Adipose tissue (tissue), 3 donors: Measurements from ENCODE around the gene KLHDC7B. TPM values are rescaled to one million over a fixed set of nuclear protein-coding genes. Genes with fewer than 3 reads are reported as not detected.

ENCODE experiments used
- H3K27ac ChIP-seq: one replicate; pipeline ENCODE4 v1.5.1; 2013; ENCODE audit warnings: low read depth, low read length
- whole genome bisulfite sequencing, 3 donors: extraction: QIAGEN DNeasy Blood & Tissue Kit; methylation state at CpG; one replicate each; pipeline ENCODE4 v1.1.7; 2013; 5-methylcytosine and 5-hydroxymethylcytosine counted together
- polyA plus RNA-seq, 3 donors: library from polyadenylated mRNA; stranded (reverse); fragments of 200-250 nt; gene quantifications; one replicate each; pipeline ENCODE4 v1.2.3, GENCODE V29; 2013
- donor health status: healthy with polysubstance abuse.
- donor health status: Bipolar disorder and iron deficiency.
- donor health status: healthy.

Gene KLHDC7B
- polyA plus RNA-seq, 3 donors, result 0.11 to 0.23 (median 0.21) TPM

DNA sequence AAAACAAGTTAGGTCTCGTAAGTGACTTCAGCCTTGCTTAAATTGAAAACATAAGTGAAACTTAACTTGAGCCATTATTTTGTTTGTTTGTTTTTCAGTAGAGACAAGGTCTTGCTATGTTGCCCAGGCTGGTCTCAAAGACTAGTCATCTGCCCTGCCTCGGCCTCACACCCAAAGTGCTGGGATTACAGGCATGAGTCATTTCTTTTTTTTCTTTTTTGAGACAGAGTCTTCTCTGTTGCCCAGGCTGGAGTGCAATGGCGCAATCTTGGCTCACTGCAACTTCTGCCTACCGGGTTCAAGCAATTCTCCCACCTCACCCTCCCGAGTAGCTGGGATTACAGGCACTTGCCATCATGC, 4.1 kb upstream of the KLHDC7B start:
- peak overlapping the region; percentile 48 for H3K27ac ChIP-seq
- WGBS, 3 donors, result 43 to 92% (median 51%) methylated on average over 5 of the region's 5 CpGs

DNA sequence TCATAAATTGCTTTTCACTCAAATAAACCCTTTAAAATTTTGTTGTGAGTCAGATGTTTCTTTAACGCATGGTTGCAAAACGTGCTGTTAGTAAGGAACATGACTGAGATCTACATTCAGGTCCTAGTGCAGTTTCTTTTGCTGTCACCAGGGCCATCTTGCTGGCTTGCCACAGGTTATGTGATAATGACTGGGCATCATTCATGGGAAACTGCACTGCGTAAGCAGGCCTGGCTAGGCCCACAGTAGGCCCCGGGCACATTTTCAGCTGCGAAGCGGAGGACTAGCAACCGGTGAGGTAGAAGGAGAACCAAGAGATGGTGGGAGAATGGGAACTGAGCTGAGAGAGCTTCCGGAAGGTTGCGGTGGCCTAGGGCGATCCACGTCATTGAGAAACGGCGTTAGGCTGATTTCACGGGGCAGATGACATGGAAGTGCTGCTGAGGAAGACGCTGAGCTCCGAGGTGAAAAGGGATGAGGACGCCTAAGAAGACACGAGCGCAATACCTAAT, 3.2 kb upstream of the KLHDC7B start:
- peak overlapping the region; percentile 17 for H3K27ac ChIP-seq
- WGBS, 3 donors, result 58 to 92% (median 67%) methylated on average over 19 of the region's 19 CpGs

DNA sequence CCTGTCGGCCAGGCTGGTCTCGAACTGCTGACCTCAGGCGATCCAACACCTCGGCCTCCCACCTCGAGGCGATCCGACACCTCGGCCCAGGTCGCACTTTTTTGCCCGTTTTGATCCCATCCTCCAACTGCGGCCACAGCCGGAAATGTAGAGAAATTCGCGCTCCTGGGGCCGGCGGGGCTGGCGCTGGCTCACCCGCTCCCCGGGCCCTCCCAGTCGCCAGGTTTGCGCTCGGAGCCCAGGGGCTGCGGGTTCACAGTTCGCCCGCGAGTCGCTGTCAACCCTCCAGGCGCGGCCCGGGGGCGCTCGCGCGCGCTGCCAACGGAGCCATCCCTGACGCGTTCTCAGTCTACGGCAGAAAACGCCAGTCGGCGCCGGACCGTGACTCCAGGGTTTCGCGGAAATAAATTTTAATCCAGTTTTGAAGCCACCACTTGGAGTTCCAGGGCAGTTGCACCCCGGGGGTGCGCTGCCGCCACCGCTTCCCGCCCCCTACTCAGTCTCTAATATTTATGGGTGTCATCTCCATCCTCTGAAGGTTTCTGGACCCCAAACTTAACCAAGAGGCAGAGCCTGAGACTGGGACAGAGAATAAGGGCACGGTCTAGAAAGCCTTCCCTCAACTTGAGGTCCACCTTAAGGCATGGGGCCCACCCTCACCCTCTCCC, 1.5 kb upstream of the KLHDC7B start:
- 3 to 7% (median 6%) methylated on average over 52 of the region's 52 CpGs for WGBS, 3 donors
- H3K27ac ChIP-seq, result no peak overlapping the region

DNA sequence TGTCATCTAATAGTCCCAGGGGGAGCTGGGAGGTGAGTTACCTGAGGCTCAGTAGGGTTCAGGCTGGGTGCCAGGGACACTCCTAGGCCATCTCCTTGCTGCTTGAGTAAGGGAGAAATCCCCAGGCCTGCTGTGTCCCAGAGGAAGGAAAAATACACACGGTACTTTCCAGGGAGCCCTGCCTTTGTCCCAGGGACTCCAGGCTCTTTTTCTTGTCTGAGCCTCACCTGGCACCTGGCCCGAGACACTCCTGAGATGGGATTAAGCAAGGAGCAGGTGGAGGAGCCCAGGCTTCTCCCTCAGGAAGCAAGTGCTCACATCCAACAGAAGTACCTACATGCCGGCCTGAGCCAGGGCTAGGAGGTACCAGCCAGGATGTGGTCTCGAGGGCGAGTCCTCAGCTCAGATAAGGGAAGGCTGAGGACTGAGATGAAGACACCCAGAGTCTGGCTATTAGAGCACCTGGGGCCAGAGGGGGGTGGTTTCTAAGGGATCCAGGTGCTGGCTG, 899 bp upstream of the KLHDC7B start:
- 61 to 77% (median 72%) methylated on average over 5 of the region's 5 CpGs for WGBS, 3 donors
- no peak overlapping the region for H3K27ac ChIP-seq

DNA sequence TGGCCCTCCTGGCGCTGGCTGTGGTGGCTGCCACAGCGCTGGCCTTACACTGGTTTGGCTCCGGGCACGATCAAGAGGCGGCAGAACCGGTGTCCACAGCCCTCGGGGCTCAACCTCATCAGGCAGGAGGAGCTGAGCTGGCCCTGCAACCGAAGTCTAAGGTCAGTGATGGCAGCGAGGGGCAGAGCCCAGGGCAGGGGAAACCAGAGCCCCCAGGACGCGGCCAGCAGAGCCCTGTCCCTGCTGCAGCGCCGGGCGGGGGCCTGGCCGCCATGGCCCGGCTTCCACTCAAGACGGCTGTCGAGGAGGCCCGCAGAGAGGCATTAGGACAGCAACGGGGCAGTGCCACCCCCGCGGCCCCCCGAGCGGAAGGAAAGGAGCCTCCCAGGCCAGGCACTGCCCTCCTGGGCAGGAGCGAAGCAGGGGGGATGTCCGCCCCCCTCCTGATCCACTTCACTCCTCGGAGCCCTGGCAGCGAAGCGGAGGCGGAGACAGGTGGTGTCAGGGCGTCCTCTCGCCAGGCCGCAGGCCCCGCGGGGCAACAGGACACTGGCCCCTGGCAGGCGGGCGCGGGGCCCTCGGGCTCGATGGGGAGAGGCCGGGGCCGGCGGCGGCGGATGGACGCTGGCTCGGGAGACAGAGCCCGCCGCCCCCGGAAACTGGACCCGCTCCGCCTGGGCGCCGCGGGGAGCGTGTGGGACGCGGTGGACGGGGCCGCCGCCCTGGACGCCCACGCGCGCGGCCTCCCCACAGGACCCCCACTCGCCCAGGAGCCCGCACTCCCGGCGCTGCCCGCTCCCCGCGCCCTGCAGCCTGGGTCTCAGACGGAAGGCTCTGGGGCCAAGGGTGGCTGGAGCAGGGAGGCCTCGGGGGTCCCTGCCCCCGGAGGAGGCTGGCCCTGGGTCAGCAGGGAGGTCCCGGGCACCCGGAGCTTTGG, 895 bp downstream of the KLHDC7B start:
- H3K27ac ChIP-seq, result no peak overlapping the region
- WGBS, 3 donors, result 52 to 65% (median 61%) methylated on average over 40 to 78 of the region's 78 CpGs

DNA sequence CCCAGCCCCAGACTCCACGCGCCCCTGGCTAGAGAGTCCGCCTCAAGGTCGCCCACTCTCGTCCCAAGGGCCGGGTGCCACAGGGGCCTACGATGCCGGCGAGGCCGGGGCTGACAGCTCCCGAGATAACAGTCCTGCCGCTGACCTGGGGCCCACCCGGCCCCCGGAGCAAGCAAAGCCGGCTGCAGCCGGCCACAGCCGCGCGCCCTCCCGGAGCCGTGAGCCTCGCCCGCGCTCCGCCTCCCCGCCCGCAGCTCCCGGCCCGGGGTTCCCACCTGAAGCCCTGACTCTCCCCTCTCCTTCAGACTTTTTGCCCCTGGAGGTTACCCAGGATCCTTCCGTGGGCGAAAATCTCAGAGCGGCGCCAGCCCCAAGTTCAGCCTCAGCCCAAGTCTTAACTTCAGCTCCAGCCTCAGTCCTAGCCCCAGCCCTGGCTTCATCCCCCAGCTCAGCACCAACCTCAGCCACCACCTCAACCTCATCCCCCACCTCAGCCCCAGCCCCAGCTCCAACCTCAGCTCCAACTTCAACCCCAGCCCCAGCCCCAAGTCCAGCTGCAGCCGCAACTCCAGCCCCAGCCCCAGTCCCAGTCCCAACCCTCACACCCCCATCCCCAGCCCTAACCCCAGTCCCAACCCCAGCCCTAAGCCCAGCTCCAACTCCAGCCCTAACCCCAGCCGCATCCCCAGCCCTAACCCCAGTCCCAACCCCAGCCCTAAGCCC, 1.7 kb downstream of the KLHDC7B start:
- WGBS, 3 donors, result 27 to 36% (median 36%) methylated on average over 21 to 35 of the region's 35 CpGs

DNA sequence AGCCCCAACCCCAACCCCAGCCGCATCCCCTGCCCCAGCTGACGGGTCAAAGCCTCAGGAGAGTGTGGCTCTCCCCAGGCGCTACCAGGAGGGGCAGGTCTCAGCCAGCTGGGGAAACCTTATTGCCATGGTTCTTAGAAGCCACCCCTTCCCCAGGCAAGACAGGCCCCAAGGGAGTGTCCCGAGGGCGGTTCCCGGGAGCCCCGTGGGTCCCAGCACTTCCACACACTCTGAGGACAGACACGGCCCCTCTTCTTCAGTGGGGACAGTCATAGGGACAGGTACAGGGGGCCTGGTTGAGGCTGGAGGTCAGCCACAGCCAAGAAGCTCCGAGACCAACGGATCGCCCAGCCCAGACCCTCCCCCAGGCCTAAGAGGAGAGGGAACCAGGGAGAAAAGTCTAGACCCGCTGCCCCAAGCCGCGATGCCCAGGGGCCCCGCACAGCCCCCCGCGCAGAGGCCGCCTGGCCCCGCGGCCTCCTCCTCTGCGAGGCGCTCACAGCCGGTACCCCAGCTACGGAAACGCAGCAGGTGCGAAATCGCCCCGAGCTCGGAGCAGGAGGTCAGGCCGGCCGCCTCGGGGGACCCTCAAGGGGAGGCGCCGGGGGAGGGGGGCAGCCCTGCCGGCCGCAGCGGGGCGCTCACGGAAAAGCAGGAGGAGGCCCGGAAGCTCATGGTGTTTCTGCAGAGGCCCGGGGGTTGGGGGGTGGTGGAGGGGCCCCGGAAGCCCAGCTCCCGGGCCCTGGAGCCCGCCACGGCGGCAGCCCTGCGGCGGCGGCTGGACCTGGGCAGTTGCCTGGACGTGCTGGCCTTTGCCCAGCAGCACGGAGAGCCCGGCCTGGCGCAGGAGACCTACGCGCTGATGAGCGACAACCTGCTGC, 2.6 kb downstream of the KLHDC7B start:
- 11 to 14% (median 12%) methylated on average over 47 to 56 of the region's 56 CpGs for WGBS, 3 donors
- H3K27ac ChIP-seq, result no peak overlapping the region

More for the DNA sequence above, 1.7 kb downstream of the KLHDC7B start:
- no peak overlapping the region for H3K27ac ChIP-seq

DNA sequence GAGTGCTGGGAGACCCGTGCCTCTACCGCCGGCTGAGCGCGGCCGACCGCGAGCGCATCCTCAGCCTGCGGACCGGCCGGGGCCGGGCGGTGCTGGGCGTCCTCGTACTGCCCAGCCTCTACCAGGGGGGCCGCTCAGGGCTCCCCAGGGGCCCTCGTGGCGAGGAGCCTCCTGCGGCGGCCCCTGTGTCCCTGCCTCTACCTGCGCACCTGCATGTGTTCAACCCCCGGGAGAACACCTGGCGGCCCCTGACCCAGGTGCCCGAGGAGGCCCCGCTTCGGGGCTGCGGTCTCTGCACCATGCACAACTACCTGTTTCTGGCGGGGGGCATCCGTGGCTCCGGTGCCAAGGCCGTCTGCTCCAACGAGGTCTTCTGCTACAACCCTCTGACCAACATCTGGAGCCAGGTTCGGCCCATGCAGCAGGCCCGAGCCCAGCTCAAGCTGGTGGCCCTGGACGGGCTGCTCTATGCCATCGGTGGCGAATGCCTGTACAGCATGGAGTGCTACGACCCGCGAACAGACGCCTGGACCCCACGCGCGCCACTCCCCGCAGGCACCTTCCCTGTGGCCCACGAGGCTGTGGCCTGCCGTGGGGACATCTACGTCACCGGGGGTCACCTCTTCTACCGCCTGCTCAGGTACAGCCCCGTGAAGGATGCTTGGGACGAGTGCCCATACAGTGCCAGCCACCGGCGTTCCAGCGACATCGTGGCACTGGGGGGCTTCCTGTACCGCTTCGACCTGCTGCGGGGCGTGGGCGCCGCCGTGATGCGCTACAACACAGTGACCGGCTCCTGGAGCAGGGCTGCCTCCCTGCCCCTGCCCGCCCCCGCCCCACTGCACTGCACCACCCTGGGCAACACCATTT, 3.5 kb downstream of the KLHDC7B start:
- WGBS, 3 donors, result 61 to 64% (median 63%) methylated on average over 62 to 68 of the region's 68 CpGs

DNA sequence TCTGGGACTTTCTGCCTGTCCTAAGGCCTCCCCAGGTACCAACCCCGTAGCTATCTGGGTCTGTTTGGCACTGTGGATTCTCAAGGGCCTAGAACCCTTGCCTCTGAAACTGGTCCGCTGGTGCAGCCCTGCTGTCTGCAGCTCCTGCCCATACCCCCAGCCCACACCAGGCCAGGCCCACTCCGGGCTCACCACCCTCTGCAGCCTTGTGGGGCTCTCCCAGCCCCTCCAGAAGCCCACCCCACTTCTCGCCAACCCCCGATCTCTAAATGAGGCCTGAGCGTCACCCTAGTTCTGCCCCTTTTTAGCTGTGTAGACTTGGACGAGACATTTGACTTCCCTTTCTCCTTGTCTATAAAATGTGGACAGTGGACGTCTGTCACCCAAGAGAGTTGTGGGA, 4.7 kb downstream of the KLHDC7B start:
- 87 to 94% (median 93%) methylated on average over 8 of the region's 8 CpGs for WGBS, 3 donors
- H3K27ac ChIP-seq, result no peak overlapping the region

More for the DNA sequence above, 3.5 kb downstream of the KLHDC7B start:
- no peak overlapping the region for H3K27ac ChIP-seq

DNA sequence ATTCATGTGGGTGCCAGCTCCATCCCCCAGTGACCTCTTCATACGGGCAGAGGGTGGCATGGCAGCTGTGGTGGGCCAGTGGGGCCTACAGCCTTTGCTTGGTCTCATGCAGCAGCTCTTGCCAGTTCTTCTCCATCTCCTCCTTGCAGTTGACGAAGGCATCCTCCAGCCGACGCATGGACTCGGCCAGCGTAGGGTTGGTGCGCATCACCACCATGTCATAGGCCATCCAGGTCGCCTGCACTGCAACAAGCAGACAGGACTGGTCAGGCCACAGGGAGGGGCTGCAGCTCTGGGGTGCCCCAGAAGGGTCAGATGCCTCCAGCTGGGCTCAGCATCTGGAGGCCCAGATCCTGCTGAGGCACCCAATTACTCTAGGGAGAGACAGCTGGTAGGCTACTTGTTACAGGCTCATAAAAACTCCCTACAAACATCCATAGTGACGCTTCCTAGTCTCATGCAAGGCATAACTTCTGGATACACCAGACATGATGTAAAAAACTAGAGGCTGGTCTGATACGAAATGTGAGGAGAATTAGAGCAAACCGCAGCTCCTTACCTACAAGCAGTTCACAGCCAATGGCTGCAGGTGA, 5.6 kb downstream of the KLHDC7B start:
- 92 to 98% (median 95%) methylated on average over 11 of the region's 11 CpGs for WGBS, 3 donors

DNA sequence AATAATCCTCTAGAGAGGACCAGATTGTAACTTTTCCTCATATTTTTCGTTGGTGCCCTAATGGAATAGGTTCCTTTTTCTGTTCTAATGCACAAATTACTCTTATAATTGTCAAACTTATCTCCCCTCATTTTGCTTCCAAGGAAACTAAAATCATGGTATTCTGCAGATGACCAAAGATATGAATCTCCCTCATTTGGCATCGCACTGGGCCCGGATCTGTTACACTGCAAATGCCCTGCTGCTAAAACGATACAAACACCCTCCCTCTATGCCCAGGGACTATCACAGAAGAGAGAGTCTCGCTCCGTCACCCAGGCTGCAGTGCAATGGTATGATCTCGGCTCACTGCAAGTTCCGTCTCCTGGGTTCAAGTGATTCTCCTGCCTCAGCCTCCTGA, 7.6 kb downstream of the KLHDC7B start:
- 76 to 88% (median 85%) methylated on average over 8 of the region's 8 CpGs for WGBS, 3 donors

More for the DNA sequence above, 5.6 kb downstream of the KLHDC7B start:
- no peak overlapping the region for H3K27ac ChIP-seq

DNA sequence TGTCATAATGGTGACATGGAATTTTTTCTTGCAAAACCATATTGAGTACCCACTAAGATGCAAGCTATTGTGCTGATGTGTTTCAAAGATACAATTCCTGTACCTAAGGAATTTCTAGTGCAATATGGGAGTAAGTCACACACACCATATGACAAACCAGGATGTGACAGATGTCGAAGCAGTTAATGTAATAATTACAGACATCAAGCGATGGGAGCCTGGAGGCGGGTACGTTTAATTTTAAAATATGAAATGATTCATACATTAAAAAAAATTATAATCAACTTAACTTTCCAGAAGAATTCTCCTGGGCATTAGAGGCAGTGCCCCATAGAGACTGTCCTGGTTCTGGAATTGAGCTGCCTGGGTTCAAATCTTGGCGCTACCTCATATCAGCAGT, 11.0 kb downstream of the KLHDC7B start:
- H3K27ac ChIP-seq, result no peak overlapping the region
- 74 to 86% (median 85%) methylated on average over 5 of the region's 5 CpGs for WGBS, 3 donors

More for the DNA sequence above, 7.6 kb downstream of the KLHDC7B start:
- H3K27ac ChIP-seq, result no peak overlapping the region

DNA sequence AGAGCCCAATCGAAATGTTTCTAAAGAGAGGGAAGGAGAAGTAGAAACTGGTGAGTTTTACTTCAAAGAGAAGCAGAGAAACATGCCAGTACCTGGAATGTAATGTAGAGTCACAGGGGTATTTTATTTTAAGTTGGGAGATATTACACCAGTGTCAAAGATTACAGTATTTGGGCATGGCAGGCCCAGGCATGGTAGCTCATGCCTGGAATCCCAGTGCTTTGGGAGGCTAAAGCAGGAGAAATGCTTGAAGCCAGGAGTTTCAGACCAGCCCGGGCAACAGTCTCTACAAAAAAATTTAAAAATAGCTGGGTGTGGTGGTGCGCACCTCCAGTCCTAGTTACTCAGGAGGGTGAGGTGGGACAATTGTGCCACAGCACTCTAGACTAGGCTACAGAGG, 14.3 kb downstream of the KLHDC7B start:
- H3K27ac ChIP-seq, result no peak overlapping the region
- 75 to 91% (median 87%) methylated on average over 3 of the region's 3 CpGs for WGBS, 3 donors

DNA sequence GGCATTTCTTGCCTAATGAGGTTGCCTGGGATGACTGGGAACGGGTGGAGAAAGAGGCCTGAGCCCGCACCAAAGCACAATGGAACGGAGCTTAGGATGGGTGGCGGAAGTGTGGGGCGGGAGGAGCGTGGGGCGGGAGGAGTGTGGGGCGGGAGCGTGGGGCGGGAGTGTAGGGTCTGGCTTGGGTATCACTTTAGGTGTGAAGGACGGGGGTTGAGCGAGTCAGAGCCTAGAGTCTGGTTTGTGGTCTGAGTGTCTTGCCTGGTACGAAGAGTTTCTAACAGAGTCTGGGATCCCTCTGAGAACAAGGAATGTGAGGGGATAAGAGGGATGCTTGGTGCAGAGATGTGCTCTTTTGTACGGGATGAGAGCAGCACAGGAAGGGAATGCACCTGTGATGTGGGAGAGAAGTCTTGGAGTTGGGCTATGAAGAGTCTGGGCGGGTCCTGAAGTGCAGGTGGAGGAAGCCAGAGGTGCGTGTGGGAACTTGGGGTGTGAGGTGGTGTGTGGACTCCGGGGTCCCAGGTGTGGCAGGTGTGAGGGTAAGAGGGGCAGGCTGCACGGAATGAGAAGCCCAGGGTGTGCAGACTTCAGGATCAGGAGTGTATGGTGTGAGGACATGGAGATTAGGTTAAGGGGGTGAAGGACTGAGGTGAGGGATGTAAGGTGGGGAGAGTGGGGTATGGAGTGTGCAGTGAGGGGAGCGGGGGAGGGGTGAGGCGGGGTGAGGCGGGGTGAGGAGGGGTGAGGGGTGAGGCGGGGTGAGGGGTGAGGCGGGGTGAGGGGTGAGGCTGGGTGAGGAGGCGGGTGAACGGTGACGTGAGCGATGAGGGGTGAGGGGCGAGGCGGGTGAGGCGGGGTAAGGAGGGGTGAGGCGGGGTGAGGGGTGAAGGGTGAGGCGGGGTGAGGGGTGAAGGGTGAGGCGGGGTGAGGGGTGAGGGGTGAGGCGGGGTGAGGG, 16.0 kb downstream of the KLHDC7B start:
- no peak overlapping the region for H3K27ac ChIP-seq
- WGBS, 3 donors, result 77 to 85% (median 83%) methylated on average over 26 to 29 of the region's 34 CpGs
